Tibial artery (tissue), 4 donors: ENCODE results near the gene MGAT5B.

ENCODE experiments used
- DNase-seq, 2 donors: peaks; one replicate each; pipeline ENCODE4 v3.0.0-alpha.2; 2019
- H3K27ac ChIP-seq, 2 donors: fragments of 200-600 bp; sonication (generic) in 1 of 2; 1 replicate in 1 of 2; 2 replicates in 1 of 2; pipeline ENCODE4 v1.5.1; 2018 to 2019; ENCODE audit warnings: mild to moderate bottlenecking in 1 of 2
- H3K27me3 ChIP-seq, 2 donors: fragments of 200-600 bp; sonication (generic) in 1 of 2; one replicate each; pipeline versions ENCODE4 v1.5.1 to v1.6.0; 2016 to 2019
- H3K36me3 ChIP-seq, 3 donors: fragments of 200-600 bp; sonication (generic) in 2 of 3; one replicate each; pipeline ENCODE4 v1.5.1; 2016 to 2019; ENCODE audit warnings: mild to moderate bottlenecking in 2 of 3
- H3K4me1 ChIP-seq, 4 donors: fragments of 200-600 bp; sonication (generic) in 2 of 4; 1 replicate in 3 of 4; 2 replicates in 1 of 4; pipeline ENCODE4 v1.5.1; 2016 to 2019
- H3K4me3 ChIP-seq, 2 donors: fragments of 200-600 bp; sonication (generic) in 1 of 2; 1 replicate in 1 of 2; 2 replicates in 1 of 2; pipeline ENCODE4 v1.5.1; 2018 to 2019; ENCODE audit warnings: mild to moderate bottlenecking in 2 of 2
- H3K9me3 ChIP-seq, 3 donors: fragments of 200-600 bp; sonication (generic) in 1 of 3; one replicate each; pipeline ENCODE4 v1.5.1; 2016 to 2019
- CTCF ChIP-seq, 2 experiments: fragments of 200-600 bp in 1 of 2; fragments of 450-650 bp in 1 of 2; IDR thresholded peaks; one replicate each; pipeline ENCODE4 v1.5.1; 2017 to 2019; ENCODE audit warnings: antibody characterized with exemption in 2 of 2, mild to moderate bottlenecking in 1 of 2, moderate library complexity in 1 of 2
- intact Hi-C: fragments of 100-400 bp; cut with DNase I; formaldehyde crosslinking; loops from one replicate; pipeline ENCODE4 v1.15.0; 2023; ENCODE audit warnings: low total_unique reads

Gene MGAT5B

GRCh38 chr17:76953946-76954345, 85.7 kb downstream of the MGAT5B start:
- no peak for DNase-seq
- Histone ChIP-seq H3K9me3 (no peaks in the 10 kb centered on the region), H3K4me1 (peaks cover 0 to 10% (median 7%) of the 10 kb centered on the region in 4 donors), H3K36me3 (no peaks in the 10 kb centered on the region), H3K27ac (no peak overlapping the region), H3K4me3 (no peak overlapping the region), H3K27me3 (peaks cover 0 to 46% of the 10 kb centered on the region in 2 donors)
- no peak for TF ChIP-seq CTCF (IDR thresholded peaks at IDR 0.05)
- intact Hi-C loops, result no loop called here

- H3K4me3 ChIP-seq, result no peak overlapping the region
- H3K27ac ChIP-seq, result no peak overlapping the region
- TF ChIP-seq CTCF (IDR thresholded peaks at IDR 0.05), result no peak
- intact Hi-C loops, result no loop called here
- H3K36me3 ChIP-seq, result no peaks in the 10 kb centered on the region
- no peak for DNase-seq
- H3K4me1 ChIP-seq, result peaks cover 0 to 10% (median 7%) of the 10 kb centered on the region in 4 donors
- peaks cover 0 to 39% of the 10 kb centered on the region in 2 donors for H3K27me3 ChIP-seq
- H3K9me3 ChIP-seq, result no peaks in the 10 kb centered on the region
Measured at GRCh38 chr17:76955191-76955590, 87.0 kb downstream of the MGAT5B start.

GRCh38 chr17:76956846-76957540, 88.8 kb downstream of the MGAT5B start:
- H3K27ac ChIP-seq, result no peak overlapping the region
- no peak overlapping the region for H3K4me3 ChIP-seq
- TF ChIP-seq CTCF (IDR thresholded peaks at IDR 0.05), result no peak
- no peaks in the 10 kb centered on the region for H3K9me3 ChIP-seq
- intact Hi-C loops, result no loop called here
- DNase-seq, result no peak
- peaks cover 0 to 39% of the 10 kb centered on the region in 2 donors for H3K27me3 ChIP-seq
- peaks cover 0 to 10% (median 7%) of the 10 kb centered on the region in 4 donors for H3K4me1 ChIP-seq
- no peaks in the 10 kb centered on the region for H3K36me3 ChIP-seq

- intact Hi-C loops, result no loop called here
- peaks cover 0 to 10% (median 7%) of the 10 kb centered on the region in 4 donors for H3K4me1 ChIP-seq
- H3K9me3 ChIP-seq, result no peaks in the 10 kb centered on the region
- H3K4me3 ChIP-seq, result no peak overlapping the region
- no peaks in the 10 kb centered on the region for H3K36me3 ChIP-seq
- DNase-seq, result no peak
- H3K27ac ChIP-seq, result no peak overlapping the region
- no peak for TF ChIP-seq CTCF (IDR thresholded peaks at IDR 0.05)
- peaks cover 0 to 42% of the 10 kb centered on the region in 2 donors for H3K27me3 ChIP-seq
Measured at GRCh38 chr17:76957678-76958464, 89.7 kb downstream of the MGAT5B start.

- no peak for TF ChIP-seq CTCF (IDR thresholded peaks at IDR 0.05)
- Histone ChIP-seq H3K27ac (no peak overlapping the region), H3K27me3 (peaks cover 0 to 53% of the 10 kb centered on the region in 2 donors), H3K9me3 (no peaks in the 10 kb centered on the region), H3K4me3 (no peak overlapping the region), H3K4me1 (peaks cover 0 to 10% (median 7%) of the 10 kb centered on the region in 4 donors), H3K36me3 (no peaks in the 10 kb centered on the region)
- intact Hi-C loops, result no loop called here
- DNase-seq, result no peak
Measured at GRCh38 chr17:76958974-76959373, 90.8 kb downstream of the MGAT5B start.
